K562 (cell line): Measurements from ENCODE around the gene C22orf39. TPM values are rescaled to one million over a fixed set of nuclear protein-coding genes. Genes with fewer than 3 reads are reported as not detected.

Experiments used
- BRF1 ChIP-seq: IDR thresholded peaks from 3 replicates; pipeline ENCODE4 v1.6.1; 2011; ENCODE audit warnings: borderline replicate concordance, mild to moderate bottlenecking; ENCODE audit not compliant: insufficient read length; ENCODE audit errors: extremely low read depth
- CBX8 ChIP-seq: fragments of 200-600 bp; sonication (generic); IDR thresholded peaks from 2 replicates; pipeline ENCODE4 v1.6.1; 2012; ENCODE audit warnings: borderline replicate concordance, mixed run types, low read depth, mild to moderate bottlenecking, moderate library complexity, mixed read lengths, low read length, control low read depth, inconsistent platforms; ENCODE audit not compliant: poor library complexity, severe bottlenecking; ENCODE audit errors: extremely low read depth
- CHD1 ChIP-seq: fragments of 200-600 bp; sonication (generic); IDR thresholded peaks from one replicate; pipeline ENCODE4 v1.6.1; 2012; ENCODE audit warnings: mild to moderate bottlenecking, moderate library complexity, low read length, inconsistent platforms
- CTCF ChIP-seq, 3 experiments: IDR thresholded peaks in 2 of 3; conservative IDR thresholded peaks in 1 of 3; 2 replicates each; pipeline ENCODE4 v1.5.1; 2011 to 2012; ENCODE audit warnings: low read length in 3 of 3, mild to moderate bottlenecking in 3 of 3, control low read depth in 2 of 3, improper control_type of control experiment in 1 of 3, inconsistent platforms in 1 of 3, low read depth in 1 of 3, mixed read lengths in 1 of 3, moderate library complexity in 1 of 3; ENCODE audit not compliant: insufficient read depth in 2 of 3
- REST ChIP-seq, 2 experiments: fragments of 450-650 bp; formaldehyde crosslinking in 1 of 2; IDR thresholded peaks; 2 replicates each; pipeline versions ENCODE4 v1.4.0 to v1.6.1; 2014 to 2020; ENCODE audit warnings: mild to moderate bottlenecking in 2 of 2, borderline replicate concordance in 1 of 2, low read depth in 1 of 2
- SMAD1 ChIP-seq: fragments of 150-350 bp; IDR thresholded peaks from 2 replicates; pipeline ENCODE4 v1.6.1; 2014; ENCODE audit warnings: low read length, low read depth; ENCODE audit not compliant: partially characterized antibody
- SRF ChIP-seq, 2 experiments: fragments of 250-450, 450-650 bp in 1 of 2; sonication (Bioruptor Pico) in 1 of 2; sonication (generic) in 1 of 2; formaldehyde crosslinking; IDR thresholded peaks; 2 replicates each; pipeline versions ENCODE4 v1.5.0 to v1.5.1; 2020 to 2022; ENCODE audit warnings: mild to moderate bottlenecking in 1 of 2, missing genetic modification reagents in 1 of 2
- TCF7 ChIP-seq: sonication (generic); IDR thresholded peaks from 2 replicates; pipeline ENCODE4 v1.6.1; 2016; ENCODE audit warnings: antibody characterized with exemption, borderline replicate concordance
- ZFP1 ChIP-seq: fragments of 450-650 bp; formaldehyde crosslinking; IDR thresholded peaks from 2 replicates; pipeline ENCODE4 v1.4.0; 2020; ENCODE audit warnings: mild to moderate bottlenecking, mixed read lengths
- ZKSCAN1 ChIP-seq: fragments of 150-350 bp; IDR thresholded peaks from 2 replicates; pipeline ENCODE4 v1.6.1; 2016; ENCODE audit warnings: low read depth, low read length
- ZNF133 ChIP-seq: fragments of 250-450 bp; sonication (Bioruptor Pico); IDR thresholded peaks from 2 replicates; pipeline ENCODE4 v1.4.0; 2020; ENCODE audit warnings: mild to moderate bottlenecking
- ZNF23 ChIP-seq: fragments of 250-450 bp; sonication (Bioruptor Pico); IDR thresholded peaks from 2 replicates; pipeline ENCODE4 v1.4.0; 2020; ENCODE audit warnings: mild to moderate bottlenecking
- ZNF24 ChIP-seq: fragments of 450-650 bp; IDR thresholded peaks from 2 replicates; pipeline ENCODE4 v1.6.1; 2016
- ZNF311 ChIP-seq: fragments of 250-450 bp; sonication (Bioruptor Pico); IDR thresholded peaks from 2 replicates; pipeline ENCODE4 v1.4.0; 2020; ENCODE audit warnings: mild to moderate bottlenecking, moderate library complexity
- polyA plus RNA-seq, 8 experiments: library from polyadenylated mRNA; depleted of rRNA in 4 of 8; stranded (reverse) in 5 of 8; unstranded in 3 of 8; fragments of >200 nt; fragmentation: Nextera tagmentation in 2 of 8; fragmentation: Illumina TruSeq in 1 of 8; extraction: Ambion mirVana in 2 of 8; extraction: Trizol in 1 of 8; gene quantifications; 2 replicates each; pipeline versions ENCODE4 v1.2.1 to v1.2.3, GENCODE V29; 2011 to 2014; ENCODE audit warnings: inconsistent platforms in 1 of 8, missing spikeins in 1 of 8
- total RNA-seq, 7 experiments: library from RNA; depleted of rRNA in 6 of 7; stranded (reverse); fragments of >200 nt in 6 of 7; fragmentation: Illumina TruSeq in 2 of 7; extraction: Trizol in 2 of 7; gene quantifications; 2 replicates each; pipeline versions ENCODE4 v1.2.1 to v1.2.3, GENCODE V29; 2011 to 2021; ENCODE audit warnings: low replicate concordance in 1 of 7
- TF ChIP-seq, protein P1 (sequence below), 3 experiments: fragments of 200-800 bp in 1 of 3; sonication (Bioruptor generic) in 1 of 3; sonication (generic) in 1 of 3; formaldehyde crosslinking in 1 of 3; IDR thresholded peaks; 2 replicates each; pipeline versions ENCODE4 v1.6.1 to v1.8.0; 2016 to 2022; ENCODE audit warnings: mild to moderate bottlenecking in 2 of 3, missing compliant biosample characterization in 2 of 3, missing genetic modification characterization in 2 of 3, missing genetic modification reagents in 1 of 3

Gene C22orf39
- total and polyA plus RNA-seq, 9 of the 15 experiments (the other 6 are each of a cell fraction or from before 2014, with no cell fraction given): 20.4 to 139 (median 66.8) TPM

- TF ChIP-seq REST (IDR thresholded peaks at IDR 0.05; ENCODE audit: borderline replicate concordance) (no peak), REST (CRISPR knock-in tag; IDR thresholded peaks at IDR 0.05; ENCODE audit: low read depth) (peak; percentile 94), BRF1 (no peak), CTCF (IDR thresholded peaks at IDR 0.05 in 2 of 3, conservative IDR thresholded peaks at IDR 0.05 in 1 of 3; ENCODE audit: insufficient read depth in 2 of 3, low read depth in 1 of 3, low read length in 3 of 3) (peak in 2 of 3 experiments; percentile 16 to 23; a peak in 1 of 6 replicates), CBX8 (no peak), ZNF23 (CRISPR knock-in tag) (peak; percentile 32), ZFP1 (CRISPR knock-in tag) (peak; percentile 51; the same call in 1 of the 2 replicates), ZNF133 (CRISPR knock-in tag) (peak; percentile 89), SRF (CRISPR knock-in tag; IDR thresholded peaks at IDR 0.05) (peak; percentile 64 to 90; a peak in 2 of 4 replicates), ZNF24 (no peak), ZKSCAN1 (peak; percentile 96), ZNF311 (peak; percentile 12; the same call in 1 of the 2 replicates), TCF7 (no peak), CHD1 (peak; percentile 94), SMAD1 (peak; percentile 77)
- TF ChIP-seq, protein P1, sequence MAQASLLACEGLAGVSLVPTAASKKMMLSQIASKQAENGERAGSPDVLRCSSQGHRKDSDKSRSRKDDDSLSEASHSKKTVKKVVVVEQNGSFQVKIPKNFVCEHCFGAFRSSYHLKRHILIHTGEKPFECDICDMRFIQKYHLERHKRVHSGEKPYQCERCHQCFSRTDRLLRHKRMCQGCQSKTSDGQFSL (CRISPR knock-in tag; IDR thresholded peaks at IDR 0.05): no peak
- TF ChIP-seq, protein P1 (tag; IDR thresholded peaks at IDR 0.05): 0 out of 4 replicates have a peak, but pooled peaks of 1 of the 2 experiments have one; percentile 49
These were observed 15.2 kb downstream of the C22orf39 start, which contains the start of gene MRPL40 (continued) for GRCh38 chr22:19432133-19432851.
